CD4-positive, alpha-beta T cell (primary cell): Measurements from ENCODE around the gene ARID3A. TPM values are rescaled to one million over a fixed set of nuclear protein-coding genes. Genes with fewer than 3 reads are reported as not detected.

ENCODE experiments used
- ATAC-seq: fragments of 200-7000 bp; cut with Tn5 transposase; one replicate; pipeline ENCODE4 v1.10.0; 2022; ENCODE audit warnings: mild to moderate bottlenecking; ENCODE audit not compliant: poor library complexity
- CTCF ChIA-PET: fragments of 350-600 bp; sonication (Branson Sonifier 250); formaldehyde crosslinking; loops from one replicate; lab custom pipeline; 2021; ENCODE audit warnings: antibody characterized with exemption, inconsistent platforms; lab: Charles Lee
- POLR2A ChIA-PET: fragments of 350-600 bp; sonication (Branson Sonifier 250); formaldehyde crosslinking; loops from one replicate; lab custom pipeline; 2021; ENCODE audit warnings: antibody characterized with exemption, inconsistent platforms; lab: Charles Lee
- DNase-seq, 14 experiments: peaks; one replicate each; pipeline ENCODE4 v3.0.0-alpha.2; 2013 to 2020; ENCODE audit warnings: mixed read lengths in 2 of 14
- H3K27ac ChIP-seq, 2 donors: one replicate each; pipeline versions ENCODE4 v1.5.1 to v1.7.0; 2013; ENCODE audit warnings: low read length in 2 of 2, low read depth in 1 of 2, mild to moderate bottlenecking in 1 of 2
- H3K27me3 ChIP-seq, 2 experiments: 1 replicate in 1 of 2; 2 replicates in 1 of 2; pipeline versions ENCODE4 v1.6.1 to v1.7.0; 2013; ENCODE audit warnings: low read length in 2 of 2, control low read depth in 1 of 2, mild to moderate bottlenecking in 1 of 2, moderate library complexity in 1 of 2; ENCODE audit not compliant: insufficient read depth in 2 of 2, control insufficient read depth in 1 of 2
- H3K36me3 ChIP-seq: one replicate; pipeline ENCODE4 v1.6.1; 2013; ENCODE audit warnings: low read length, control low read depth; ENCODE audit not compliant: insufficient read depth
- H3K4me1 ChIP-seq: one replicate; pipeline ENCODE4 v1.6.1; 2013; ENCODE audit warnings: low read length, control low read depth; ENCODE audit not compliant: insufficient read depth
- H3K4me3 ChIP-seq: one replicate; pipeline ENCODE4 v1.5.1; 2013; ENCODE audit warnings: mild to moderate bottlenecking, low read length, moderate library complexity
- H3K9me3 ChIP-seq, 2 experiments: 1 replicate in 1 of 2; 2 replicates in 1 of 2; pipeline versions ENCODE4 v1.6.1 to v1.7.0; 2013; ENCODE audit warnings: low read length in 2 of 2, mild to moderate bottlenecking in 2 of 2, control low read depth in 1 of 2, moderate library complexity in 1 of 2; ENCODE audit not compliant: control insufficient read depth in 1 of 2, insufficient read depth in 1 of 2
- H3K27ac Mint-ChIP-seq: one replicate; pipeline ENCODE4 v1.8.0; 2020; ENCODE audit warnings: mixed read lengths
- H3K27me3 Mint-ChIP-seq: one replicate; pipeline ENCODE4 v1.8.0; 2021; ENCODE audit warnings: mixed read lengths
- H3K36me3 Mint-ChIP-seq: one replicate; pipeline ENCODE4 v1.8.0; 2021; ENCODE audit warnings: low read depth, mixed read lengths
- H3K4me1 Mint-ChIP-seq: one replicate; pipeline ENCODE4 v1.8.0; 2021; ENCODE audit warnings: low read depth, mixed read lengths
- H3K4me3 Mint-ChIP-seq: one replicate; pipeline ENCODE4 v1.8.0; 2020; ENCODE audit warnings: mild to moderate bottlenecking, mixed read lengths
- H3K9me3 Mint-ChIP-seq: one replicate; pipeline ENCODE4 v1.8.0; 2020; ENCODE audit warnings: mixed read lengths
- intact Hi-C, 2 experiments: fragments of 100-400 bp; cut with DNase I in 1 of 2; cut with micrococcal nuclease in 1 of 2; formaldehyde crosslinking; loops; one replicate each; pipeline versions ENCODE4 v1.15.1 to v1.9.0; 2023 to 2025; cut with DNase I, micrococcal nuclease
- total RNA-seq, 174 experiments: library from RNA in 2 of 174; stranded (reverse) in 2 of 174; gene quantifications; one replicate each; pipeline ENCODE4 v1.2.3 and lab custom pipeline; 2021 to 2026
- TF ChIP-seq, protein P1 (sequence below): fragments of 200-600 bp; IDR thresholded peaks from one replicate; pipeline ENCODE4 v1.8.0; 2022; ENCODE audit warnings: antibody characterized with exemption, mild to moderate bottlenecking

The ARID3A gene
- total RNA-seq, 2 experiments from 2014 or later: 3.7 to 4.1 TPM

DNA sequence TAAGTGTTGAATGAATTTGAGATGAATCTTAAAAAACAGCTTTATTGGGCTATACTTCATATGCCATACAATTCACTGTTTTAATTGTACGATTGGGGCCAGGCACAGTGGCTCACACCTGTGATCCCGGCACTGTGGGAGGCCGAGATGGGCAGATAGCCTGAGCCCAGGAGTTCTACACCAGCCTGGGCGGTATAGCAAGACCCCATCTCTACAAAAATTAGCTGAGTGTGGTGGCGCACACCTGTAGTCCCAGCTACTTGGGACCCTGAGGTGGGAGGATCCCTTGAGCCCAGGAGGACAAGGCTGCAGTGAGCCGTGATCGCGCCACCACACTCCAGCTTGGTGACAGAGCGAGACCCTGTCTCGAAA is 10.3 kb downstream of the ARID3A start:
- H3K4me3 Mint-ChIP-seq: no peak overlapping the region

DNA sequence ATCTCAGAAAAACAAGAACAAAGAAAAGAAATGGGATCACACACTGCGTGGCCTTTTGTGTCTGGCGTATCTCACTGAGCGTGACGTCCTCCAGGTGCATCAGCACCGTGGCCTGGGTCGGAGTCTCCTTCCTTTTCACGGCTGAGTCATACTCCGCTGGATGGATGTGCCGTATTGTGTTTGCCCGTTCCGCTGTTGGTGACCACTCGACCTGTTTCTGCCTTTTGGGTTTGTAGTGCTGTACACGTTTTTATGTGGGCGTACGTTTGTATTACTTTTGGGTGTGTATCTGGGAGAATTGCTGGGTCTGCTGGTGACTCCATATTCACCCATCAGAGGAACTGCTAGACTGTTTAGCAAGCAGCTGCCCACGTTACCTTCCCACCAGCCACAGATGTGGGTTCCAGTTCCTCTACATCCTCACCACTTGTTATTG is 11.4 kb downstream of the ARID3A start:
- DNase-seq: peak in 7 of 14 experiments; percentile 34 to 80 (median 55)
- Mint-ChIP-seq H3K9me3 (no peaks in the 10 kb centered on the region), H3K27me3 (no peaks in the 10 kb centered on the region), H3K4me3 (peak overlapping the region; percentile 66), H3K4me1 (peaks cover 41% of the 10 kb centered on the region), H3K27ac (peak overlapping the region; percentile 48), H3K36me3 (no peaks in the 10 kb centered on the region)
- ChIA-PET CTCF (interaction anchor here (1.5 kb wide), 1 partner anchor 47 kb away, joined by 6 read pairs; the partner anchor contains the start of gene WDR18), POLR2A (interaction anchor here (0.8 to 2.1 kb wide), 2 partner anchors 13 to 47 kb away, joined by 3 to 5 read pairs; partner anchors contain the start of gene WDR18)
- H3K4me1 ChIP-seq: peaks cover 66% of the 10 kb centered on the region
- H3K27ac ChIP-seq: no peak overlapping the region
- peaks cover 0 to 12% of the 10 kb centered on the region in 2 experiments for H3K9me3 ChIP-seq
- peak; percentile 21 for ATAC-seq
- TF ChIP-seq, protein P1, sequence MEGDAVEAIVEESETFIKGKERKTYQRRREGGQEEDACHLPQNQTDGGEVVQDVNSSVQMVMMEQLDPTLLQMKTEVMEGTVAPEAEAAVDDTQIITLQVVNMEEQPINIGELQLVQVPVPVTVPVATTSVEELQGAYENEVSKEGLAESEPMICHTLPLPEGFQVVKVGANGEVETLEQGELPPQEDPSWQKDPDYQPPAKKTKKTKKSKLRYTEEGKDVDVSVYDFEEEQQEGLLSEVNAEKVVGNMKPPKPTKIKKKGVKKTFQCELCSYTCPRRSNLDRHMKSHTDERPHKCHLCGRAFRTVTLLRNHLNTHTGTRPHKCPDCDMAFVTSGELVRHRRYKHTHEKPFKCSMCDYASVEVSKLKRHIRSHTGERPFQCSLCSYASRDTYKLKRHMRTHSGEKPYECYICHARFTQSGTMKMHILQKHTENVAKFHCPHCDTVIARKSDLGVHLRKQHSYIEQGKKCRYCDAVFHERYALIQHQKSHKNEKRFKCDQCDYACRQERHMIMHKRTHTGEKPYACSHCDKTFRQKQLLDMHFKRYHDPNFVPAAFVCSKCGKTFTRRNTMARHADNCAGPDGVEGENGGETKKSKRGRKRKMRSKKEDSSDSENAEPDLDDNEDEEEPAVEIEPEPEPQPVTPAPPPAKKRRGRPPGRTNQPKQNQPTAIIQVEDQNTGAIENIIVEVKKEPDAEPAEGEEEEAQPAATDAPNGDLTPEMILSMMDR: no peak
- intact Hi-C loops: no loop called here
- no peaks in the 10 kb centered on the region for H3K27me3 ChIP-seq
- H3K36me3 ChIP-seq: no peaks in the 10 kb centered on the region
- H3K4me3 ChIP-seq: no peak overlapping the region

More for the DNA sequence above, 10.3 kb downstream of the ARID3A start:
- Histone ChIP-seq H3K36me3 (no peaks in the 10 kb centered on the region), H3K27ac (no peak overlapping the region), H3K9me3 (peaks cover 0 to 12% of the 10 kb centered on the region in 2 experiments), H3K4me1 (peaks cover 63% of the 10 kb centered on the region), H3K27me3 (no peaks in the 10 kb centered on the region), H3K4me3 (no peak overlapping the region)
- ATAC-seq: no peak
- ChIA-PET CTCF (interaction anchor here (0.6 kb wide), 1 partner anchor 420 kb away, joined by 3 read pairs; no protein-coding TSS in a partner anchor), POLR2A (interaction anchor here (1.0 kb wide), 1 partner anchor 43 kb away, joined by 4 read pairs; the partner anchor contains the start of genes MED16 and RNU6-9)
- no peaks in the 10 kb centered on the region for H3K9me3 Mint-ChIP-seq
- no peaks in the 10 kb centered on the region for H3K27me3 Mint-ChIP-seq
- peaks cover 39% of the 10 kb centered on the region for H3K4me1 Mint-ChIP-seq
- intact Hi-C loops: no loop called here
- no peak overlapping the region for H3K27ac Mint-ChIP-seq
- no peak for DNase-seq
- H3K36me3 Mint-ChIP-seq: no peaks in the 10 kb centered on the region
- TF ChIP-seq, protein P1: no peak

DNA sequence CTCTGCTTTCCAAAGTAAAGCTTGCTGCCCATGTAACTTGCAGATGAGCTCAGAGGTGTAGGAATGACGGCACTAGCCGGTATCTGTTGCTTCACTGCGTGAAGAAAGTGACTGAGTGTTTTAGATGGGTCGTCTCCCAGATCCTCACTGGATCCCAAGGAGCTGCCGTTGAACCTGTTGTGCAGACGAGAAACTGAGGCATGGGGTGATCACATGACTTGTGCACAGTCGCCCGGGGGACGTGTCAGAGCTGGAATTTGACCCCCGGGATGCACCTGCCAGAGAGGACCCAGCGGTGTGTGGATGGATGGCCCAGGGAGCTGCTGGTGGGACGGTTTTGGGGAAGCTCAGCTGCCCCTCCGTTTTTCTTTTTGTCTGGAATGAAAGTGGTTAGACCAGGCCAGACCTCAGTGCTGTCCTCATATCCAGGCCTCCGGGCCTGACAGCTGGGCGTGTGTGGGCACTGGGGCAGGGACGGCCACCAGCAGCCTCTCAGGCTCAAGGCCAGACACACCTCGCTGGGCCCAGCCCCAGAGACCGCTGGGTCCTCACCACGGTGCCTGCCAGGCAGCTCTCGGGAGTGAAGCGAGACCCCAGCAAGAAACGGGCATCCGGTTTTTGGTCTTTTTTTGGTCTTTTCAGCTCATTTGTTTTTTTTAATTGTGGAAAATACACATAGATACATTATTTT is 12.5 kb downstream of the ARID3A start:
- CTCF ChIA-PET: interaction anchor here (1.5 kb wide), 1 partner anchor 46 kb away, joined by 6 read pairs; the partner anchor contains the start of gene WDR18
- intact Hi-C loops: no loop called here
- Mint-ChIP-seq H3K36me3 (no peaks in the 10 kb centered on the region), H3K4me1 (peaks cover 35% of the 10 kb centered on the region), H3K9me3 (no peaks in the 10 kb centered on the region), H3K4me3 (no peak overlapping the region), H3K27me3 (no peaks in the 10 kb centered on the region), H3K27ac (no peak overlapping the region)
- ATAC-seq (no peak), DNase-seq (no peak)
- Histone ChIP-seq H3K27me3 (no peaks in the 10 kb centered on the region), H3K9me3 (peaks cover 0 to 13% of the 10 kb centered on the region in 2 experiments), H3K4me3 (no peak overlapping the region), H3K27ac (no peak overlapping the region), H3K4me1 (peaks cover 55% of the 10 kb centered on the region), H3K36me3 (no peaks in the 10 kb centered on the region)
- TF ChIP-seq, protein P1: no peak
- POLR2A ChIA-PET: interaction anchor here (0.8 to 2.1 kb wide), 3 partner anchors 14 to 46 kb away, joined by 3 to 5 read pairs (median 5); partner anchors contain the start of gene WDR18
